CD14-positive monocyte (primary cell): ENCODE results near the gene UBE2L5. TPM values are rescaled to one million over a fixed set of nuclear protein-coding genes. Genes with fewer than 3 reads are reported as not detected.

Experiments
- DNase-seq, 3 donors: peaks; one replicate each; pipeline ENCODE4 v3.0.0-alpha.2; 2011 to 2022
- H2AFZ ChIP-seq: 2 replicates; pipeline ENCODE4 v1.6.0; 2012; ENCODE audit warnings: mild to moderate bottlenecking, low read depth, low read length, inconsistent platforms; ENCODE audit not compliant: insufficient read depth, poor library complexity, severe bottlenecking
- H3K27ac ChIP-seq, 2 donors: 1 replicate in 1 of 2; 2 replicates in 1 of 2; pipeline ENCODE4 v1.5.1; 2012 to 2013; ENCODE audit warnings: low read length in 2 of 2, control low read depth in 1 of 2, inconsistent platforms in 1 of 2, low read depth in 1 of 2, mild to moderate bottlenecking in 1 of 2
- H3K27me3 ChIP-seq, 2 donors: one replicate each; pipeline versions ENCODE4 v1.6.0 to v1.6.1; 2011 to 2013; ENCODE audit warnings: low read length in 2 of 2; ENCODE audit not compliant: control insufficient read depth in 2 of 2, insufficient read depth in 2 of 2
- H3K36me3 ChIP-seq, 2 donors: replicated peaks in 1 of 2; 1 replicate in 1 of 2; 2 replicates in 1 of 2; pipeline versions ENCODE4 v1.5.1 to v1.6.1; 2012 to 2013; ENCODE audit warnings: low read length in 2 of 2, control low read depth in 1 of 2, inconsistent platforms in 1 of 2, mild to moderate bottlenecking in 1 of 2; ENCODE audit not compliant: insufficient read depth in 2 of 2, control insufficient read depth in 1 of 2
- H3K4me1 ChIP-seq, 2 donors: 1 replicate in 1 of 2; 2 replicates in 1 of 2; pipeline versions ENCODE4 v1.5.1 to v1.6.1; 2012 to 2013; ENCODE audit warnings: low read length in 2 of 2, control low read depth in 1 of 2, inconsistent platforms in 1 of 2, mild to moderate bottlenecking in 1 of 2, moderate library complexity in 1 of 2; ENCODE audit not compliant: insufficient read depth in 2 of 2, control insufficient read depth in 1 of 2
- H3K4me2 ChIP-seq: replicated peaks from 2 replicates; pipeline ENCODE3; 2012; ENCODE audit warnings: low read length, moderate library complexity, mild to moderate bottlenecking; ENCODE audit not compliant: poor library complexity, severe bottlenecking; ENCODE audit errors: extremely low read depth
- H3K4me3 ChIP-seq, 3 experiments: fragments of 200-600 bp in 1 of 3; sonication (generic) in 1 of 3; replicated peaks in 1 of 3; 1 replicate in 2 of 3; 2 replicates in 1 of 3; pipeline ENCODE4 v1.5.1; 2011 to 2013; ENCODE audit warnings: low read length in 3 of 3, mild to moderate bottlenecking in 3 of 3, control low read depth in 2 of 3, low read depth in 2 of 3, inconsistent platforms in 1 of 3, moderate library complexity in 1 of 3
- H3K79me2 ChIP-seq: 2 replicates; pipeline ENCODE4 v1.6.0; 2012; ENCODE audit warnings: mild to moderate bottlenecking, control low read depth, inconsistent platforms, low read length, moderate library complexity; ENCODE audit not compliant: insufficient read depth
- H3K9ac ChIP-seq: 2 replicates; pipeline ENCODE4 v1.6.0; 2017; ENCODE audit warnings: low read length, mild to moderate bottlenecking; ENCODE audit not compliant: insufficient read depth, poor library complexity, severe bottlenecking
- H3K9me3 ChIP-seq, 2 donors: replicated peaks in 1 of 2; 1 replicate in 1 of 2; 2 replicates in 1 of 2; pipeline versions ENCODE4 v1.5.1 to v1.6.1; 2012 to 2013; ENCODE audit warnings: low read length in 2 of 2, control low read depth in 1 of 2; ENCODE audit not compliant: control insufficient read depth in 1 of 2, insufficient read depth in 1 of 2
- H4K20me1 ChIP-seq: 2 replicates; pipeline ENCODE4 v1.6.0; 2012; ENCODE audit warnings: mild to moderate bottlenecking, low read length, control low read depth, moderate library complexity; ENCODE audit not compliant: insufficient read depth
- H3K27ac Mint-ChIP-seq, 7 donors: one replicate each; pipeline ENCODE4 v1.8.0; 2020; ENCODE audit warnings: mild to moderate bottlenecking in 7 of 7, mixed read lengths in 7 of 7, moderate library complexity in 6 of 7, inconsistent platforms in 2 of 7
- H3K27me3 Mint-ChIP-seq, 3 donors: one replicate each; pipeline ENCODE4 v1.8.0; 2021 to 2022; ENCODE audit warnings: low read depth in 3 of 3, mild to moderate bottlenecking in 3 of 3, mixed read lengths in 3 of 3, moderate library complexity in 3 of 3, inconsistent platforms in 1 of 3
- H3K36me3 Mint-ChIP-seq, 2 donors: one replicate each; pipeline ENCODE4 v1.8.0; 2020; ENCODE audit warnings: mixed read lengths in 2 of 2, inconsistent platforms in 1 of 2, mild to moderate bottlenecking in 1 of 2
- H3K4me1 Mint-ChIP-seq: one replicate; pipeline ENCODE4 v1.8.0; 2020; ENCODE audit warnings: mild to moderate bottlenecking, mixed read lengths
- H3K4me3 Mint-ChIP-seq, 2 donors: one replicate each; pipeline ENCODE4 v1.8.0; 2020; ENCODE audit warnings: mild to moderate bottlenecking in 2 of 2, mixed read lengths in 2 of 2, moderate library complexity in 1 of 2
- H3K9me3 Mint-ChIP-seq, 7 donors: one replicate each; pipeline ENCODE4 v1.8.0; 2020 to 2022; ENCODE audit warnings: mixed read lengths in 7 of 7, mild to moderate bottlenecking in 6 of 7, moderate library complexity in 6 of 7, inconsistent platforms in 2 of 7
- WGBS: methylation state at CpG from one replicate; pipeline ENCODE4 v1.1.5; 2013; ENCODE audit warnings: missing lambda C conversion rate; ENCODE audit not compliant: insufficient coverage; 5-methylcytosine and 5-hydroxymethylcytosine counted together
- intact Hi-C, 2 donors: fragments of 100-400 bp; cut with micrococcal nuclease; formaldehyde crosslinking; loops; one replicate each; pipeline versions ENCODE4 v1.15.0 to v1.15.1; 2023
- polyA plus RNA-seq, 3 donors: library from polyadenylated mRNA; depleted of rRNA in 1 of 3; unstranded in 2 of 3; stranded (reverse) in 1 of 3; fragments of 300-500 nt in 2 of 3; fragments of >200 nt in 1 of 3; fragmentation: Illumina TruSeq in 2 of 3; gene quantifications; 1 replicate in 2 of 3; 2 replicates in 1 of 3; pipeline ENCODE4 v1.2.3, GENCODE V29; 2012 to 2021
- TF ChIP-seq, protein P1 (sequence below): fragments of 200-600 bp; IDR thresholded peaks from one replicate; pipeline ENCODE4 v1.8.0; 2022; ENCODE audit warnings: antibody characterized with exemption, mild to moderate bottlenecking

Gene UBE2L5
- polyA plus RNA-seq, 3 donors = not detected

DNA sequence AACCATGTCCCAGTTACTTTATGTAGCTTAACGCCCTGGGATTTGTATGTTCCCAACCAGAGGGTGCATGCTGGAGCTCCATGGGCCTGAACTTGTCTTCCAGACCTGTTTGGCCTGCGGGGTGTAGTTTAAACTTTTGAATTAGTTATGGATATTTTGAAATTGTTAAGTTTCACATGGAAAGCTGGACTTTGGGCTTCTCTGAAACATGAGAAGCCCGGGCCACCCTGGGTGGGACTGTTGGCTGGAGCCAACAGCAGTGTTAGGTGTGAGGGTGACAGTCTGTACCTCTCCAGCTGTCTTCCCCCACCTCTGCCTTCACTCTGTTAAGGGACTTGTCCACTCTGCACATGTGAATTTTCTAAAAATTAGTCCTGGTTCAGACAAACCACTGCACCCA lies 1.6 kb downstream of the UBE2L5 start:
- Mint-ChIP-seq H3K27ac (no peak overlapping the region), H3K27me3 (peaks cover 0 to 7% (median 2%) of the 10 kb centered on the region in 3 donors), H3K9me3 (peaks cover 0 to 3% (median 0%) of the 10 kb centered on the region in 7 donors), H3K4me1 (peaks cover 14% of the 10 kb centered on the region), H3K36me3 (no peaks in the 10 kb centered on the region), H3K4me3 (no peak overlapping the region)
- TF ChIP-seq, protein P1, sequence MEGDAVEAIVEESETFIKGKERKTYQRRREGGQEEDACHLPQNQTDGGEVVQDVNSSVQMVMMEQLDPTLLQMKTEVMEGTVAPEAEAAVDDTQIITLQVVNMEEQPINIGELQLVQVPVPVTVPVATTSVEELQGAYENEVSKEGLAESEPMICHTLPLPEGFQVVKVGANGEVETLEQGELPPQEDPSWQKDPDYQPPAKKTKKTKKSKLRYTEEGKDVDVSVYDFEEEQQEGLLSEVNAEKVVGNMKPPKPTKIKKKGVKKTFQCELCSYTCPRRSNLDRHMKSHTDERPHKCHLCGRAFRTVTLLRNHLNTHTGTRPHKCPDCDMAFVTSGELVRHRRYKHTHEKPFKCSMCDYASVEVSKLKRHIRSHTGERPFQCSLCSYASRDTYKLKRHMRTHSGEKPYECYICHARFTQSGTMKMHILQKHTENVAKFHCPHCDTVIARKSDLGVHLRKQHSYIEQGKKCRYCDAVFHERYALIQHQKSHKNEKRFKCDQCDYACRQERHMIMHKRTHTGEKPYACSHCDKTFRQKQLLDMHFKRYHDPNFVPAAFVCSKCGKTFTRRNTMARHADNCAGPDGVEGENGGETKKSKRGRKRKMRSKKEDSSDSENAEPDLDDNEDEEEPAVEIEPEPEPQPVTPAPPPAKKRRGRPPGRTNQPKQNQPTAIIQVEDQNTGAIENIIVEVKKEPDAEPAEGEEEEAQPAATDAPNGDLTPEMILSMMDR = no peak
- no peak overlapping the region for H3K9ac ChIP-seq
- peaks cover 18 to 19% of the 10 kb centered on the region in 2 donors for H3K4me1 ChIP-seq
- no peak overlapping the region for H3K27ac ChIP-seq
- no peaks in the 10 kb centered on the region for H3K36me3 ChIP-seq
- H3K9me3 ChIP-seq = no peaks in the 10 kb centered on the region
- no peak overlapping the region for H3K4me3 ChIP-seq
- 100% methylated on average over 1 of the region's 3 CpGs for WGBS
- no peaks in the 10 kb centered on the region for H3K79me2 ChIP-seq
- H2AFZ ChIP-seq = no peak overlapping the region
- DNase-seq = no peak
- H3K4me2 ChIP-seq = no peak overlapping the region
- no peaks in the 10 kb centered on the region for H4K20me1 ChIP-seq
- intact Hi-C loops = loop anchor here in 1 of 2 donors (5.0 kb wide), 1 partner anchor 38 kb away; no protein-coding TSS in a partner anchor
- H3K27me3 ChIP-seq = no peaks in the 10 kb centered on the region

DNA sequence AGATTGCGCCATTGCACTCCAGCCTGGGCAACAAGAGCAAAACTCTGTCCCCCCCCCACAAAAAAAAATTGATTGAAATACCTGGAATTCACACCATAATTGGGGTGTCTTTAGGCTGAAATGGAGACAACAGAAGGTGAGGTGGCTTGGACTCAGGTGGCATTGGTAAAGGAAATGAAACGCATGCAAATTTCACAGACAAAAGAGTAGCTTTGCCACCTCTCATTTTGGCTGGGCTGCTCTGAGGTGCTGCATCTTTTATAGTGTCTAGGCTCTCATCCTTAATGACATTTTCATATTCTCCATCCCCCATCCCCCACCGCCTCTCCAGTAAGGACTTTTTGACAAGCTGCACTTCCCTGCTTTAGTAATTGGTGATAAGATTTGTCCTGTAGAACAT lies 6.9 kb downstream of the UBE2L5 start:
- H3K4me3 Mint-ChIP-seq = no peak overlapping the region
- peaks cover 0 to 3% (median 0%) of the 10 kb centered on the region in 7 donors for H3K9me3 Mint-ChIP-seq
- H2AFZ ChIP-seq = no peak overlapping the region
- H3K4me2 ChIP-seq = no peak overlapping the region
- no CpG with 5 or more reads among the region's 3 CpGs for WGBS
- H3K79me2 ChIP-seq = no peaks in the 10 kb centered on the region
- no peak overlapping the region for H3K4me3 ChIP-seq
- peaks cover 2 to 4% (median 2%) of the 10 kb centered on the region in 3 donors for H3K27me3 Mint-ChIP-seq
- no peaks in the 10 kb centered on the region for H4K20me1 ChIP-seq
- H3K27ac Mint-ChIP-seq = no peak overlapping the region
- intact Hi-C loops = no loop called here
- H3K36me3 Mint-ChIP-seq = no peaks in the 10 kb centered on the region
- H3K27me3 ChIP-seq = no peaks in the 10 kb centered on the region
- peaks cover 0 to 16% of the 10 kb centered on the region in 2 donors for H3K4me1 ChIP-seq
- no peak for DNase-seq
- TF ChIP-seq, protein P1 = no peak
- no peaks in the 10 kb centered on the region for H3K36me3 ChIP-seq
- H3K27ac ChIP-seq = no peak overlapping the region
- H3K9ac ChIP-seq = no peak overlapping the region
- H3K9me3 ChIP-seq = no peaks in the 10 kb centered on the region
- peaks cover 19% of the 10 kb centered on the region for H3K4me1 Mint-ChIP-seq
